Prostate gland (tissue), 2 donors: Measurements from ENCODE around the gene BCL11B. TPM values are rescaled to one million over a fixed set of nuclear protein-coding genes. Genes with fewer than 3 reads are reported as not detected.
A peak's percentile ranks its signal among the peaks of the same experiment; 100 is the strongest.

Source experiments
- DNase-seq: peaks from one replicate; pipeline ENCODE4 v3.0.0-alpha.2; 2019; ENCODE audit warnings: low spot score
- H3K27ac ChIP-seq, 2 donors: fragments of 200-600 bp; sonication (generic); 2 replicates each; pipeline ENCODE4 v1.5.1; 2017 to 2019
- H3K27me3 ChIP-seq: fragments of 200-600 bp; sonication (generic); replicated peaks from 2 replicates; pipeline ENCODE4 v1.5.1; 2019; ENCODE audit not compliant: insufficient read depth
- H3K36me3 ChIP-seq, 2 donors: fragments of 200-600 bp; sonication (generic); 1 replicate in 1 of 2; 2 replicates in 1 of 2; pipeline versions ENCODE4 v1.5.1 to v1.8.1; 2017 to 2019
- H3K4me1 ChIP-seq: fragments of 200-600 bp; sonication (generic); replicated peaks from 2 replicates; pipeline ENCODE4 v1.5.1; 2019
- H3K4me3 ChIP-seq, 2 donors: fragments of 200-600 bp; sonication (generic); 2 replicates each; pipeline ENCODE4 v1.5.1; 2017 to 2019
- H3K9me3 ChIP-seq: fragments of 200-600 bp; sonication (generic); 2 replicates; pipeline ENCODE4 v1.5.1; 2017
- POLR2A ChIP-seq: fragments of 450-650 bp; IDR thresholded peaks from one replicate; pipeline ENCODE4 v1.6.1; 2016; ENCODE audit warnings: antibody characterized with exemption, mild to moderate bottlenecking
- POLR2AphosphoS5 ChIP-seq: sonication (generic); formaldehyde crosslinking; IDR thresholded peaks from one replicate; pipeline ENCODE4 v1.6.1; 2017; ENCODE audit warnings: antibody characterized with exemption
- WGBS: methylation state at CpG from one replicate; pipeline ENCODE4 v1.1.5; 2018; 5-methylcytosine and 5-hydroxymethylcytosine counted together
- intact Hi-C: fragments of 100-400 bp; cut with DNase I; formaldehyde crosslinking; loops from one replicate; pipeline ENCODE4 v1.14.2; 2022
- total RNA-seq, 2 donors: library from RNA; depleted of rRNA; stranded (reverse); fragments of >200 nt; gene quantifications; one replicate each; pipeline ENCODE4 v1.1.0, GENCODE V29; 2016
- TF ChIP-seq, protein P1 (sequence below), 4 experiments: fragments of 200-600 bp in 2 of 4; fragments of 450-650 bp in 2 of 4; sonication (generic) in 2 of 4; IDR thresholded peaks; 1 replicate in 3 of 4; 2 replicates in 1 of 4; pipeline ENCODE4 v1.5.1; 2016 to 2019; ENCODE audit warnings: antibody characterized with exemption in 4 of 4, mild to moderate bottlenecking in 2 of 4, moderate library complexity in 2 of 4

Gene BCL11B
- total RNA-seq, 2 donors from 2014 or later: 2.8 to 5.4 TPM

DNA sequence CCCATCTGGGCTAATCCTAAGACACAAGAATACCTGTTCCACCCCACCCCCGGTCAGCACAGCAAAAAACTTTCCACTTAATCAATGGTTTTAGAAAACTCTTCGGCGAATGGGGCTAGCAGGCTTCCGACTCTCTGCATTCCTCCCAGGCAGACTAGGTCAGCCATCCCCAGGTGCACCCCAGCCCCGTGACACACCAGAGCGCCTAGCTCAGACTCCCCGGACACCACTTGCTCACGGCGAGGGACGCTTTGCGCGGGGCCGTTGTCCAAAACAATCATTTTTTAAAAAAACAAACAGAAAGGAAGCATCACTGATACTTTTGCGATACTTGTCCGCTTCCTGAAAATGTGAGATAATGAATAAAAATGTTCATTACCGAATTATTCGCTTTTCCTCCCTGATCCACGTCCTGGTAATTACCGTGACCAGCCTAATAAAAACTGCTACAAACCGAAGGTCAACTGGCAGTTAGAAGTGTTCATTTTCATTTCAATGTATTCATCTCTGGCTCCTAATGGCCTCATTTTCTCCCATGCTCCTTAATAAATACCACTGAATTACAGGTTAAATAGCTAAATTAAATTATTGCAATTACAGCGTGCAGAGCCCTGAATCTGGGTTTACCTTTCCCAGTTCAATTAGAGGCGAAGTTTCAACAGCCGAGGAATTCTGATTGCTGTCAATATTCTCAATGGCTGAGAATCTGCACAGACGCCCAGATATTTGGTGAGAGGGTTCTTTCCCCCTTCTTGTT lies 73.1 kb downstream of the BCL11B start:
- WGBS: 86% methylated on average over 24 of the region's 24 CpGs
- Histone ChIP-seq H3K27me3 (no peaks in the 10 kb centered on the region), H3K4me3 (no peak overlapping the region), H3K4me1 (peaks cover 5% of the 10 kb centered on the region), H3K36me3 (no peaks in the 10 kb centered on the region), H3K9me3 (no peaks in the 10 kb centered on the region), H3K27ac (no peak overlapping the region)
- intact Hi-C loops: no loop called here
- TF ChIP-seq POLR2A: no peak
- no peak for TF ChIP-seq POLR2AphosphoS5
- TF ChIP-seq, protein P1, sequence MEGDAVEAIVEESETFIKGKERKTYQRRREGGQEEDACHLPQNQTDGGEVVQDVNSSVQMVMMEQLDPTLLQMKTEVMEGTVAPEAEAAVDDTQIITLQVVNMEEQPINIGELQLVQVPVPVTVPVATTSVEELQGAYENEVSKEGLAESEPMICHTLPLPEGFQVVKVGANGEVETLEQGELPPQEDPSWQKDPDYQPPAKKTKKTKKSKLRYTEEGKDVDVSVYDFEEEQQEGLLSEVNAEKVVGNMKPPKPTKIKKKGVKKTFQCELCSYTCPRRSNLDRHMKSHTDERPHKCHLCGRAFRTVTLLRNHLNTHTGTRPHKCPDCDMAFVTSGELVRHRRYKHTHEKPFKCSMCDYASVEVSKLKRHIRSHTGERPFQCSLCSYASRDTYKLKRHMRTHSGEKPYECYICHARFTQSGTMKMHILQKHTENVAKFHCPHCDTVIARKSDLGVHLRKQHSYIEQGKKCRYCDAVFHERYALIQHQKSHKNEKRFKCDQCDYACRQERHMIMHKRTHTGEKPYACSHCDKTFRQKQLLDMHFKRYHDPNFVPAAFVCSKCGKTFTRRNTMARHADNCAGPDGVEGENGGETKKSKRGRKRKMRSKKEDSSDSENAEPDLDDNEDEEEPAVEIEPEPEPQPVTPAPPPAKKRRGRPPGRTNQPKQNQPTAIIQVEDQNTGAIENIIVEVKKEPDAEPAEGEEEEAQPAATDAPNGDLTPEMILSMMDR (IDR thresholded peaks at IDR 0.05): no peak
- no peak for DNase-seq

- no peaks in the 10 kb centered on the region for H3K27me3 ChIP-seq
- TF ChIP-seq, protein P1 (IDR thresholded peaks at IDR 0.05): no peak
- TF ChIP-seq POLR2A (no peak), POLR2AphosphoS5 (no peak)
- no peak overlapping the region for H3K27ac ChIP-seq
- H3K36me3 ChIP-seq: no peaks in the 10 kb centered on the region
- WGBS: 87% methylated on average over 5 of the region's 5 CpGs
- no peaks in the 10 kb centered on the region for H3K9me3 ChIP-seq
- H3K4me1 ChIP-seq: peaks cover 7% of the 10 kb centered on the region
- intact Hi-C loops: no loop called here
- DNase-seq: no peak
- H3K4me3 ChIP-seq: no peak overlapping the region
Measured at GRCh38 chr14:99196310-99196650, 75.7 kb downstream of the BCL11B start.

DNA sequence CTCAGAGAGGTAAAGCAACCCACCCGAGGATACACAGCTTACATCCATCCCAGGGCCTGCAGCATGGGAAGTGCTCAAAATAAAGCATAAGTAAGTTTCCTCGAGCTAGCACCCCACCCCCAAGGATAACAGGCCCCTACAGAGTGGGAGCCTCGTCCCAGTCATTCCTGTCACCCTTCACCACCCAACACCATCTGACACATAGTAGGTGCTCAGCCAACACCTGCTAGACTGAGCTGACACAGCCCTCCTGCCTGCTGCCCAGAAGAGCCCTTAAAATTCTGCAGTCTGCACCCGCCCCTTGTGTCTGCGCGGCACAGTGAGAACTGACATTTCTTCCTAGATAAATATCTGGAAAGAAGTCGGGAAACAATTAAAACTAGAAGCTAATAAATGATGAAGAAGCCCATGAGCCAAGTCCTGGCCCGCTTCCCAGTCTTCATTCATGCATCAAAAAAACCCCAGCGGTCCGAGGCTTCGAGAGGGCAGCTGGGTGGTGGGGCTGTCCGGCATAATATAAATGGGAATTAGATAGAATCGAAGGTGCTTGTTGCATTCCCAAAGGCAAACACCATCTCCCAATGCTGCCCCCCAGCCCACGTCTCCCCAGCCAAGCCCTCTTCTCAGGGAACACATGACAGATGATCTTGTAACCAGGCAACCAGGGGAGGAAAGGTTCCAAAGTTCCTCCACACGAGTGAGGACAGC lies 76.2 kb downstream of the BCL11B start:
- Histone ChIP-seq H3K36me3 (no peaks in the 10 kb centered on the region), H3K27ac (no peak overlapping the region), H3K4me3 (no peak overlapping the region), H3K27me3 (no peaks in the 10 kb centered on the region), H3K9me3 (no peaks in the 10 kb centered on the region), H3K4me1 (peaks cover 7% of the 10 kb centered on the region)
- TF ChIP-seq, protein P1 (IDR thresholded peaks at IDR 0.05): no peak
- TF ChIP-seq POLR2A: no peak
- TF ChIP-seq POLR2AphosphoS5: peak; percentile 13
- peak; percentile 32 for DNase-seq
- whole genome bisulfite sequencing: 18% methylated on average over 15 of the region's 15 CpGs
- intact Hi-C loops: no loop called here

DNA sequence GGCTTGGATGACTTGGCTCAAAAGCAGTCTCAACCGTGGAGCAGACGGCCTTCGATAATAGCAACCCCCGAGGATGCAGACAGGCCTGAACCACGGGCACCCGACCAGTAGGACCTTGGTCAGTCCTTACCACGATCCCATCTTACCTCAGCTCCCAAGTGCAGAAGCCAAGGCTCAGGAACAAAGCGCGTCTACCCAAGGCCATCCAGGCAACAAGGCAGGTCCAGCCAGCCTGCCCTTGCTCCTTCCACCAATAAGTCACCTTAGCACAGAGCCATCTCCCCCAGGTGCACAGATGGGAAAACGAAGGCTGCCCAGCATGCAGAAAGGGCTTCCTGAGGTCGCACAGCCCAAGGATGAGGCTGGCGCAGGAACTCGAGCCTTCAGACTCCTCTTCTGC lies 77.3 kb downstream of the BCL11B start:
- TF ChIP-seq, protein P1 (IDR thresholded peaks at IDR 0.05): no peak
- TF ChIP-seq POLR2AphosphoS5: no peak
- H3K27ac ChIP-seq: no peak overlapping the region
- H3K4me1 ChIP-seq: peaks cover 7% of the 10 kb centered on the region
- intact Hi-C loops: no loop called here
- WGBS: 81% methylated on average over 13 of the region's 13 CpGs
- no peak overlapping the region for H3K4me3 ChIP-seq
- H3K27me3 ChIP-seq: no peaks in the 10 kb centered on the region
- no peak for DNase-seq
- no peaks in the 10 kb centered on the region for H3K36me3 ChIP-seq
- H3K9me3 ChIP-seq: no peaks in the 10 kb centered on the region

GRCh38 chr14:99194136-99194535 lies 77.9 kb downstream of the BCL11B start:
- Histone ChIP-seq H3K36me3 (no peaks in the 10 kb centered on the region), H3K4me1 (peaks cover 7% of the 10 kb centered on the region), H3K4me3 (no peak overlapping the region), H3K27ac (no peak overlapping the region), H3K27me3 (no peaks in the 10 kb centered on the region), H3K9me3 (no peaks in the 10 kb centered on the region)
- intact Hi-C loops: no loop called here
- WGBS: 92% methylated on average over 7 of the region's 7 CpGs
- no peak for DNase-seq
- no peak for TF ChIP-seq POLR2A
- no peak for TF ChIP-seq POLR2AphosphoS5
- TF ChIP-seq, protein P1 (IDR thresholded peaks at IDR 0.05): no peak
